Neuron (in vitro differentiated cells): ENCODE results near the gene LCN2.
A peak's percentile ranks its signal among the peaks of the same experiment; 100 is the strongest.

Experiments
- H2AFZ ChIP-seq: one replicate; pipeline ENCODE4 v1.6.1; 2013; ENCODE audit warnings: low read depth, mild to moderate bottlenecking, inconsistent platforms, low read length, moderate library complexity
- H3K27me3 ChIP-seq: one replicate; pipeline ENCODE4 v1.6.1; 2013; ENCODE audit warnings: low read length; ENCODE audit not compliant: insufficient read depth
- H3K36me3 ChIP-seq: one replicate; pipeline ENCODE4 v1.6.1; 2013; ENCODE audit warnings: low read length; ENCODE audit not compliant: insufficient read depth
- H3K4me1 ChIP-seq: one replicate; pipeline ENCODE4 v1.6.1; 2013; ENCODE audit warnings: low read length; ENCODE audit not compliant: insufficient read depth
- H3K4me3 ChIP-seq: 2 replicates; pipeline ENCODE4 v1.5.1; 2013; ENCODE audit warnings: mild to moderate bottlenecking, low read length, moderate library complexity
- H3K9me3 ChIP-seq: one replicate; pipeline ENCODE4 v1.6.1; 2013; ENCODE audit warnings: low read length

Gene LCN2

GRCh38 chr9:128202648-128203023 lies 53.4 kb downstream of the LCN2 start:
- H3K4me3 ChIP-seq: peak overlapping the region; percentile 76
- H3K27me3 ChIP-seq: no peaks in the 10 kb centered on the region
- no peak overlapping the region for H2AFZ ChIP-seq

More at GRCh38 chr9:128202648-128203023, 53.4 kb downstream of the LCN2 start:
- Histone ChIP-seq H3K4me1 (peaks cover 22% of the 10 kb centered on the region), H3K36me3 (no peaks in the 10 kb centered on the region), H3K9me3 (no peaks in the 10 kb centered on the region)
